ENCODE results near the gene NAT16. TPM values are rescaled to one million over a fixed set of nuclear protein-coding genes. Genes with fewer than 3 reads are reported as not detected.
A peak's percentile ranks its signal among the peaks of the same experiment; 100 is the strongest.

The NAT16 gene
- total RNA-seq, 1 donor from 2014 or later, result not detected

- DNase-seq, result no peak
Observed at GRCh38 chr7:101170617-101171441, 9.3 kb downstream of the NAT16 start.

GRCh38 chr7:101169838-101170551 is 10.1 kb downstream of the NAT16 start:
- DNase-seq, result peak; percentile 81

- DNase-seq, result no peak
Observed at GRCh38 chr7:101169110-101169837, 10.8 kb downstream of the NAT16 start.

GRCh38 chr7:101168412-101169049 is 11.6 kb downstream of the NAT16 start:
- no peak for DNase-seq

GRCh38 chr7:101167645-101168411 is 12.3 kb downstream of the NAT16 start:
- DNase-seq, result no peak

- DNase-seq, result no peak
Observed at GRCh38 chr7:101166909-101167644, 13.0 kb downstream of the NAT16 start.

- no peak for DNase-seq
Observed at GRCh38 chr7:101166648-101166908, 13.5 kb downstream of the NAT16 start.

GRCh38 chr7:101165958-101166647 is 14.0 kb downstream of the NAT16 start:
- no peak for DNase-seq

- DNase-seq, result peak; percentile 94
Observed at GRCh38 chr7:101165075-101165957, 14.8 kb downstream of the NAT16 start, which contains the start of gene VGF. Gene VGF (minus strand): TSS chr7:101165569. CDS start chr7:101164843, 726 bp downstream.

GRCh38 chr7:101164071-101164840 is 15.8 kb downstream of the NAT16 start:
- peak; percentile 66 for DNase-seq

- DNase-seq, result no peak
Observed at GRCh38 chr7:101163279-101164070, 16.6 kb downstream of the NAT16 start.

GRCh38 chr7:101162551-101163278 is 17.4 kb downstream of the NAT16 start:
- DNase-seq, result peak; percentile 63

- DNase-seq, result no peak
Observed at GRCh38 chr7:101161692-101162471, 18.2 kb downstream of the NAT16 start.

- no peak for DNase-seq
Observed at GRCh38 chr7:101160910-101161309, 19.2 kb downstream of the NAT16 start.

- no peak for DNase-seq
Observed at GRCh38 chr7:101159696-101160674, 20.1 kb downstream of the NAT16 start.

Measured in dermis blood vessel endothelial cell (primary cell).